Panc1 (cell line): ENCODE measurements around the gene NUDT16. TPM values are rescaled to one million over a fixed set of nuclear protein-coding genes. Genes with fewer than 3 reads are reported as not detected.

Experiments used
- ATAC-seq: fragments of 200-7000 bp; cut with Tn5 transposase; 2 replicates; pipeline ENCODE4 v1.9.1; 2020; ENCODE audit warnings: mild to moderate bottlenecking, moderate library complexity
- BruUV-seq: library from RNA; stranded (reverse); fragments of 400-500 nt; replicated peaks from 2 replicates; lab custom pipeline; 2021; lab: Mats Ljungman, UMichigan
- CTCF ChIA-PET: fragments of 300-600 bp; sonication (Branson Sonifier 250); formaldehyde crosslinking; loops from one replicate; lab custom pipeline; 2022; ENCODE audit warnings: antibody characterized with exemption; lab: Charles Lee
- POLR2A ChIA-PET: fragments of 300-600 bp; sonication (Branson Sonifier 250); formaldehyde crosslinking; loops from one replicate; lab custom pipeline; 2022; ENCODE audit warnings: antibody characterized with exemption; lab: Charles Lee
- DNase-seq: peaks from one replicate; pipeline ENCODE4 v3.0.0-alpha.2; 2010; ENCODE audit warnings: low read depth, low spot score
- H3K27ac ChIP-seq: 2 replicates; pipeline ENCODE4 v1.5.1; 2011; ENCODE audit warnings: mild to moderate bottlenecking, low read length, inconsistent platforms
- H3K27me3 ChIP-seq: fragments of 200-500 bp; sonication (Bioruptor generic); 2 replicates; pipeline ENCODE4 v1.6.0; 2014; ENCODE audit warnings: low read length, inconsistent platforms; ENCODE audit not compliant: control insufficient read depth, insufficient read depth
- H3K36me3 ChIP-seq: fragments of 200-500 bp; sonication (Bioruptor generic); 2 replicates; pipeline ENCODE4 v1.5.1; 2014; ENCODE audit warnings: inconsistent platforms, mild to moderate bottlenecking, low read length, moderate library complexity; ENCODE audit not compliant: control insufficient read depth, insufficient read depth
- H3K4me1 ChIP-seq: 2 replicates; pipeline ENCODE4 v1.5.1; 2011; ENCODE audit warnings: inconsistent platforms, mild to moderate bottlenecking, low read length, moderate library complexity; ENCODE audit not compliant: control insufficient read depth, insufficient read depth
- H3K4me3 ChIP-seq, 2 experiments: 2 replicates each; pipeline ENCODE4 v1.5.1; 2011 to 2012; ENCODE audit warnings: low read depth in 2 of 2, low read length in 2 of 2, mild to moderate bottlenecking in 2 of 2, inconsistent platforms in 1 of 2, moderate library complexity in 1 of 2
- H3K9me3 ChIP-seq: fragments of 200-500 bp; sonication (Bioruptor generic); 2 replicates; pipeline ENCODE4 v1.5.1; 2014; ENCODE audit warnings: low read depth, mild to moderate bottlenecking, inconsistent platforms, low read length, moderate library complexity; ENCODE audit not compliant: control insufficient read depth, insufficient read depth
- CTCF ChIP-seq: fragments of 450-650 bp; IDR thresholded peaks from 2 replicates; pipeline ENCODE4 v1.5.1; 2017; ENCODE audit warnings: mild to moderate bottlenecking
- POLR2AphosphoS5 ChIP-seq: IDR thresholded peaks from 2 replicates; pipeline ENCODE4 v1.6.1; 2012; ENCODE audit warnings: mild to moderate bottlenecking, low read depth, low read length, moderate library complexity
- REST ChIP-seq, 2 experiments: IDR thresholded peaks; 2 replicates each; pipeline ENCODE4 v1.6.1; 2011 to 2012; ENCODE audit warnings: low read depth in 2 of 2, control low read depth in 1 of 2, low read length in 1 of 2, mild to moderate bottlenecking in 1 of 2, moderate library complexity in 1 of 2; ENCODE audit not compliant: insufficient read depth in 1 of 2
- SIN3A ChIP-seq: IDR thresholded peaks from 2 replicates; pipeline ENCODE4 v1.6.1; 2012; ENCODE audit warnings: low read depth, mild to moderate bottlenecking, low read length, moderate library complexity, borderline replicate concordance; ENCODE audit not compliant: insufficient read depth
- TCF7L2 ChIP-seq: IDR thresholded peaks from 2 replicates; pipeline ENCODE4 v1.6.1; 2011; ENCODE audit warnings: mild to moderate bottlenecking, low read depth, low read length, inconsistent platforms
- in situ Hi-C: cut with HindIII; loops from 2 replicates; pipeline ENCODE4 v1.10.0; 2016; ENCODE audit warnings: low sequenced_read_pairs, low pct_unique_long_range_greater_than_20kb
- intact Hi-C: fragments of 100-400 bp; cut with micrococcal nuclease; formaldehyde crosslinking; loops from one replicate; pipeline ENCODE4 v1.10.0; 2022; ENCODE audit not compliant: unreplicated experiment
- total RNA-seq: library from RNA; stranded (reverse); gene quantifications from one replicate; pipeline ENCODE4 v1.2.1, GENCODE V29; 2021; ENCODE audit not compliant: unreplicated experiment

The NUDT16 gene
- total RNA-seq, 1 experiment from 2014 or later = 12.5 TPM

- Histone ChIP-seq H3K9me3 (0 out of 2 replicates have a peak, but pooled peaks cover 3% of the 10 kb centered on the region), H3K36me3 (no peaks in the 10 kb centered on the region), H3K27me3 (no peaks in the 10 kb centered on the region), H3K4me1 (no peaks in the 10 kb centered on the region), H3K4me3 (no peak overlapping the region), H3K27ac (no peak overlapping the region)
- ATAC-seq = no peak
- BruUV-seq = no TSS peak
- in situ Hi-C loops = no loop called here
- ChIA-PET CTCF (no interaction called here), POLR2A (no interaction called here)
- TF ChIP-seq CTCF = no peak
- TF ChIP-seq TCF7L2 = no peak
- no peak for TF ChIP-seq REST (IDR thresholded peaks at IDR 0.05; ENCODE audit: insufficient read depth in 1 of 2, low read depth in 2 of 2, low read length in 1 of 2)
- no peak for TF ChIP-seq SIN3A
- TF ChIP-seq POLR2AphosphoS5 = no peak
- DNase-seq = no peak
- intact Hi-C loops = no loop called here
Measured at GRCh38 chr3:131406274-131406673, 24.7 kb downstream of the NUDT16 start.

- ChIA-PET CTCF (no interaction called here), POLR2A (interaction anchor here (1.0 kb wide), 1 partner anchor 17 kb away, joined by 3 read pairs; no protein-coding TSS in a partner anchor)
- TF ChIP-seq CTCF (no peak), TCF7L2 (no peak), SIN3A (no peak), POLR2AphosphoS5 (no peak), REST (IDR thresholded peaks at IDR 0.05; ENCODE audit: insufficient read depth in 1 of 2, low read depth in 2 of 2, low read length in 1 of 2) (no peak)
- no TSS peak for BruUV-seq
- H3K4me3 ChIP-seq = no peak overlapping the region
- H3K36me3 ChIP-seq = no peaks in the 10 kb centered on the region
- in situ Hi-C loops = no loop called here
- no peaks in the 10 kb centered on the region for H3K4me1 ChIP-seq
- no peaks in the 10 kb centered on the region; the same call in 1 of the 2 replicates for H3K27me3 ChIP-seq
- intact Hi-C loops = no loop called here
- H3K9me3 ChIP-seq = no peaks in the 10 kb centered on the region
- ATAC-seq (no peak), DNase-seq (no peak)
- H3K27ac ChIP-seq = no peak overlapping the region
Measured at GRCh38 chr3:131417751-131418150, 36.2 kb downstream of the NUDT16 start.
